AG04449 (cell line): ENCODE measurements around the gene SEC24C.

Experiments
- CTCF ChIA-PET: fragments of 350-600 bp; formaldehyde crosslinking; extraction: SDS; loops from one replicate; lab custom pipeline; 2021; ENCODE audit warnings: antibody characterized with exemption; lab: Yijun Ruan, JAX
- POLR2A ChIA-PET: fragments of 400-600, 350-600 bp; formaldehyde crosslinking; extraction: SDS; loops from one replicate; lab custom pipeline; 2020; ENCODE audit warnings: antibody characterized with exemption, inconsistent platforms; lab: Yijun Ruan, JAX
- DNase-seq: peaks from one replicate; pipeline ENCODE4 v3.0.0-alpha.2; 2010; ENCODE audit warnings: low read depth, low spot score
- H3K4me3 ChIP-seq: 2 replicates; pipeline ENCODE4 v1.5.1; 2011; ENCODE audit warnings: low read depth, mild to moderate bottlenecking, control low read depth, low read length
- CTCF ChIP-seq: IDR thresholded peaks from one replicate; pipeline ENCODE4 v1.5.1; 2011; ENCODE audit warnings: mild to moderate bottlenecking, moderate library complexity, low read length, control low read depth, inconsistent platforms; ENCODE audit not compliant: insufficient read depth; ENCODE audit errors: missing control alignments

SEC24C gene

GRCh38 chr10:73812657-73813056 lies 68.5 kb downstream of the SEC24C start:
- DNase-seq, result no peak
- no peak for TF ChIP-seq CTCF
- H3K4me3 ChIP-seq, result no peak overlapping the region
- POLR2A ChIA-PET, result no interaction called here
- CTCF ChIA-PET, result interaction anchor here (1.0 to 1.3 kb wide), 5 partner anchors 9 to 39 kb away, joined by 3 to 5 read pairs (median 3); partner anchors contain the start of gene ZSWIM8

- ChIA-PET POLR2A (no interaction called here), CTCF (interaction anchor here (1.1 kb wide), 1 partner anchor 39 kb away, joined by 3 read pairs; no protein-coding TSS in a partner anchor)
- no peak for DNase-seq
- TF ChIP-seq CTCF, result no peak
- no peak overlapping the region for H3K4me3 ChIP-seq
These were observed 69.2 kb downstream of the SEC24C start for GRCh38 chr10:73813333-73813732.

- no peak for DNase-seq
- H3K4me3 ChIP-seq, result no peak overlapping the region
- POLR2A ChIA-PET, result no interaction called here
- CTCF ChIA-PET, result interaction anchor here (0.9 to 1.8 kb wide), 3 partner anchors 9 to 65 kb away, joined by 4 read pairs; no protein-coding TSS in a partner anchor
- TF ChIP-seq CTCF, result no peak
These were observed 70.2 kb downstream of the SEC24C start for GRCh38 chr10:73814276-73814895.

- CTCF ChIA-PET, result interaction anchor here (0.9 to 2.5 kb wide), 8 partner anchors 9 to 65 kb away, joined by 3 to 11 read pairs (median 4); no protein-coding TSS in a partner anchor
- no peak for DNase-seq
- H3K4me3 ChIP-seq, result no peak overlapping the region
- TF ChIP-seq CTCF, result no peak
- POLR2A ChIA-PET, result interaction anchor here (1.2 kb wide), 1 partner anchor 29 kb away, joined by 6 read pairs; the partner anchor contains the start of gene ZSWIM8
These were observed 70.9 kb downstream of the SEC24C start for GRCh38 chr10:73814896-73815718.

- POLR2A ChIA-PET, result interaction anchor here (0.7 to 1.2 kb wide), 2 partner anchors 12 to 30 kb away, joined by 3 to 6 read pairs; partner anchors contain the start of gene ZSWIM8
- DNase-seq, result no peak
- CTCF ChIA-PET, result interaction anchor here (1.0 to 2.5 kb wide), 7 partner anchors 10 to 64 kb away, joined by 3 to 11 read pairs (median 3); no protein-coding TSS in a partner anchor
These were observed 71.5 kb downstream of the SEC24C start for GRCh38 chr10:73815719-73816030.

More at GRCh38 chr10:73815719-73816030, 71.5 kb downstream of the SEC24C start:
- TF ChIP-seq CTCF, result no peak
- no peak overlapping the region for H3K4me3 ChIP-seq
